ENCODE data around the gene STARD13. TPM values are rescaled to one million over a fixed set of nuclear protein-coding genes. Genes with fewer than 3 reads are reported as not detected.

STARD13 gene
- total and polyA plus RNA-seq, 8 donors, result 7.8 to 29.4 (median 16.2) TPM

- DNase-seq (no peak), FAIRE-seq (no peak), ATAC-seq (no peak)
- H3K4me1 ChIP-seq, result no peaks in the 10 kb centered on the region
- H3K27ac ChIP-seq, result no peak overlapping the region
- no peak for TF ChIP-seq CTCF (IDR thresholded peaks at IDR 0.05)
- H3K36me3 ChIP-seq, result peaks cover 0 to 2% (median 0%) of the 10 kb centered on the region in 3 donors
- no peaks in the 10 kb centered on the region for H3K27me3 ChIP-seq
- no peaks in the 10 kb centered on the region for H3K9me3 ChIP-seq
- WGBS, 2 donors, result 86 to 88% methylated on average over 4 of the region's 4 CpGs
- H3K4me3 ChIP-seq, result no peak overlapping the region
- intact Hi-C loops (cut with DNase I), result no loop called here
Observed at GRCh38 chr13:33146843-33147611, 138.5 kb downstream of the STARD13 start.

- no peak for TF ChIP-seq CTCF (IDR thresholded peaks at IDR 0.05)
- intact Hi-C loops (cut with DNase I), result no loop called here
- Histone ChIP-seq H3K27ac (no peak overlapping the region), H3K4me3 (no peak overlapping the region), H3K4me1 (no peaks in the 10 kb centered on the region), H3K36me3 (peaks cover 0 to 15% (median 0%) of the 10 kb centered on the region in 3 donors), H3K9me3 (no peaks in the 10 kb centered on the region), H3K27me3 (no peaks in the 10 kb centered on the region)
- no peak for ATAC-seq
- no peak for FAIRE-seq
- 92 to 93% methylated on average over 4 of the region's 4 CpGs for WGBS, 2 donors
- DNase-seq, result no peak
Observed at GRCh38 chr13:33145667-33146066, 139.9 kb downstream of the STARD13 start.

GRCh38 chr13:33144358-33144784 lies 141.2 kb downstream of the STARD13 start:
- FAIRE-seq (no peak), ATAC-seq (no peak), DNase-seq (no peak)
- TF ChIP-seq CTCF (IDR thresholded peaks at IDR 0.05), result no peak
- no peaks in the 10 kb centered on the region for H3K27me3 ChIP-seq
- H3K36me3 ChIP-seq, result peaks cover 0 to 15% (median 0%) of the 10 kb centered on the region in 3 donors
- intact Hi-C loops (cut with DNase I), result no loop called here
- 95 to 96% methylated on average over 7 of the region's 7 CpGs for WGBS, 2 donors
- no peak overlapping the region for H3K27ac ChIP-seq
- H3K9me3 ChIP-seq, result no peaks in the 10 kb centered on the region
- no peak overlapping the region for H3K4me3 ChIP-seq
- H3K4me1 ChIP-seq, result no peaks in the 10 kb centered on the region

- Histone ChIP-seq H3K36me3 (peaks cover 0 to 15% (median 0%) of the 10 kb centered on the region in 3 donors), H3K27me3 (no peaks in the 10 kb centered on the region), H3K4me1 (no peaks in the 10 kb centered on the region), H3K27ac (no peak overlapping the region), H3K4me3 (no peak overlapping the region), H3K9me3 (no peaks in the 10 kb centered on the region)
- FAIRE-seq (no peak), DNase-seq (no peak), ATAC-seq (no peak)
- 94 to 95% methylated on average over 7 of the region's 7 CpGs for WGBS, 2 donors
- TF ChIP-seq CTCF (IDR thresholded peaks at IDR 0.05), result no peak
- intact Hi-C loops (cut with DNase I), result no loop called here
Observed at GRCh38 chr13:33139780-33140535, 145.6 kb downstream of the STARD13 start.
